ENCODE data around the gene RASL11B.

- TF ChIP-seq CTCF (IDR thresholded peaks at IDR 0.05) (no peak), POLR2A (IDR thresholded peaks at IDR 0.05) (no peak), POLR2AphosphoS5 (IDR thresholded peaks at IDR 0.05) (no peak)
Observed at GRCh38 chr4:52890521-52890791, 28.3 kb downstream of the RASL11B start.

Data from suprapubic skin (tissue), 4 donors.